HL-60 (cell line): ENCODE measurements around the gene C1QTNF9.

Experiments
- CTCF ChIP-seq: IDR thresholded peaks from one replicate; pipeline ENCODE4 v1.5.1; 2011; ENCODE audit warnings: low read length, control low read depth, inconsistent platforms; ENCODE audit not compliant: insufficient read depth
- GABPA ChIP-seq: IDR thresholded peaks from 2 replicates; pipeline ENCODE4 v1.6.1; 2012; ENCODE audit warnings: low read depth
- POLR2AphosphoS5 ChIP-seq: IDR thresholded peaks from 2 replicates; pipeline ENCODE4 v1.6.1; 2012; ENCODE audit warnings: low read depth
- REST ChIP-seq: IDR thresholded peaks from 2 replicates; pipeline ENCODE4 v1.6.1; 2012; ENCODE audit warnings: low read depth; ENCODE audit not compliant: insufficient replicate concordance

- TF ChIP-seq CTCF (no peak), POLR2AphosphoS5 (no peak), GABPA (no peak), REST (no peak)
These were observed 2.7 kb upstream of the C1QTNF9 start for GRCh38 chr13:24306632-24307031.
